CD14-positive monocyte (primary cell): ENCODE results near the gene MYCBP2. TPM values are rescaled to one million over a fixed set of nuclear protein-coding genes. Genes with fewer than 3 reads are reported as not detected.
A peak's percentile ranks its signal among the peaks of the same experiment; 100 is the strongest.

Experiments
- DNase-seq, 3 donors: peaks; one replicate each; pipeline ENCODE4 v3.0.0-alpha.2; 2011 to 2022
- H2AFZ ChIP-seq: 2 replicates; pipeline ENCODE4 v1.6.0; 2012; ENCODE audit warnings: mild to moderate bottlenecking, low read depth, low read length, inconsistent platforms; ENCODE audit not compliant: insufficient read depth, poor library complexity, severe bottlenecking
- H3K27ac ChIP-seq, 2 donors: 1 replicate in 1 of 2; 2 replicates in 1 of 2; pipeline ENCODE4 v1.5.1; 2012 to 2013; ENCODE audit warnings: low read length in 2 of 2, control low read depth in 1 of 2, inconsistent platforms in 1 of 2, low read depth in 1 of 2, mild to moderate bottlenecking in 1 of 2
- H3K27me3 ChIP-seq, 2 donors: one replicate each; pipeline versions ENCODE4 v1.6.0 to v1.6.1; 2011 to 2013; ENCODE audit warnings: low read length in 2 of 2; ENCODE audit not compliant: control insufficient read depth in 2 of 2, insufficient read depth in 2 of 2
- H3K36me3 ChIP-seq, 2 donors: replicated peaks in 1 of 2; 1 replicate in 1 of 2; 2 replicates in 1 of 2; pipeline versions ENCODE4 v1.5.1 to v1.6.1; 2012 to 2013; ENCODE audit warnings: low read length in 2 of 2, control low read depth in 1 of 2, inconsistent platforms in 1 of 2, mild to moderate bottlenecking in 1 of 2; ENCODE audit not compliant: insufficient read depth in 2 of 2, control insufficient read depth in 1 of 2
- H3K4me1 ChIP-seq, 2 donors: 1 replicate in 1 of 2; 2 replicates in 1 of 2; pipeline versions ENCODE4 v1.5.1 to v1.6.1; 2012 to 2013; ENCODE audit warnings: low read length in 2 of 2, control low read depth in 1 of 2, inconsistent platforms in 1 of 2, mild to moderate bottlenecking in 1 of 2, moderate library complexity in 1 of 2; ENCODE audit not compliant: insufficient read depth in 2 of 2, control insufficient read depth in 1 of 2
- H3K4me2 ChIP-seq: replicated peaks from 2 replicates; pipeline ENCODE3; 2012; ENCODE audit warnings: low read length, moderate library complexity, mild to moderate bottlenecking; ENCODE audit not compliant: poor library complexity, severe bottlenecking; ENCODE audit errors: extremely low read depth
- H3K4me3 ChIP-seq, 3 experiments: fragments of 200-600 bp in 1 of 3; sonication (generic) in 1 of 3; replicated peaks in 1 of 3; 1 replicate in 2 of 3; 2 replicates in 1 of 3; pipeline ENCODE4 v1.5.1; 2011 to 2013; ENCODE audit warnings: low read length in 3 of 3, mild to moderate bottlenecking in 3 of 3, control low read depth in 2 of 3, low read depth in 2 of 3, inconsistent platforms in 1 of 3, moderate library complexity in 1 of 3
- H3K79me2 ChIP-seq: 2 replicates; pipeline ENCODE4 v1.6.0; 2012; ENCODE audit warnings: mild to moderate bottlenecking, control low read depth, inconsistent platforms, low read length, moderate library complexity; ENCODE audit not compliant: insufficient read depth
- H3K9ac ChIP-seq: 2 replicates; pipeline ENCODE4 v1.6.0; 2017; ENCODE audit warnings: low read length, mild to moderate bottlenecking; ENCODE audit not compliant: insufficient read depth, poor library complexity, severe bottlenecking
- H3K9me3 ChIP-seq, 2 donors: replicated peaks in 1 of 2; 1 replicate in 1 of 2; 2 replicates in 1 of 2; pipeline versions ENCODE4 v1.5.1 to v1.6.1; 2012 to 2013; ENCODE audit warnings: low read length in 2 of 2, control low read depth in 1 of 2; ENCODE audit not compliant: control insufficient read depth in 1 of 2, insufficient read depth in 1 of 2
- H4K20me1 ChIP-seq: 2 replicates; pipeline ENCODE4 v1.6.0; 2012; ENCODE audit warnings: mild to moderate bottlenecking, low read length, control low read depth, moderate library complexity; ENCODE audit not compliant: insufficient read depth
- H3K27ac Mint-ChIP-seq, 7 donors: one replicate each; pipeline ENCODE4 v1.8.0; 2020; ENCODE audit warnings: mild to moderate bottlenecking in 7 of 7, mixed read lengths in 7 of 7, moderate library complexity in 6 of 7, inconsistent platforms in 2 of 7
- H3K27me3 Mint-ChIP-seq, 3 donors: one replicate each; pipeline ENCODE4 v1.8.0; 2021 to 2022; ENCODE audit warnings: low read depth in 3 of 3, mild to moderate bottlenecking in 3 of 3, mixed read lengths in 3 of 3, moderate library complexity in 3 of 3, inconsistent platforms in 1 of 3
- H3K36me3 Mint-ChIP-seq, 2 donors: one replicate each; pipeline ENCODE4 v1.8.0; 2020; ENCODE audit warnings: mixed read lengths in 2 of 2, inconsistent platforms in 1 of 2, mild to moderate bottlenecking in 1 of 2
- H3K4me1 Mint-ChIP-seq: one replicate; pipeline ENCODE4 v1.8.0; 2020; ENCODE audit warnings: mild to moderate bottlenecking, mixed read lengths
- H3K4me3 Mint-ChIP-seq, 2 donors: one replicate each; pipeline ENCODE4 v1.8.0; 2020; ENCODE audit warnings: mild to moderate bottlenecking in 2 of 2, mixed read lengths in 2 of 2, moderate library complexity in 1 of 2
- H3K9me3 Mint-ChIP-seq, 7 donors: one replicate each; pipeline ENCODE4 v1.8.0; 2020 to 2022; ENCODE audit warnings: mixed read lengths in 7 of 7, mild to moderate bottlenecking in 6 of 7, moderate library complexity in 6 of 7, inconsistent platforms in 2 of 7
- WGBS: methylation state at CpG from one replicate; pipeline ENCODE4 v1.1.5; 2013; ENCODE audit warnings: missing lambda C conversion rate; ENCODE audit not compliant: insufficient coverage; 5-methylcytosine and 5-hydroxymethylcytosine counted together
- intact Hi-C, 2 donors: fragments of 100-400 bp; cut with micrococcal nuclease; formaldehyde crosslinking; loops; one replicate each; pipeline versions ENCODE4 v1.15.0 to v1.15.1; 2023
- polyA plus RNA-seq, 3 donors: library from polyadenylated mRNA; depleted of rRNA in 1 of 3; unstranded in 2 of 3; stranded (reverse) in 1 of 3; fragments of 300-500 nt in 2 of 3; fragments of >200 nt in 1 of 3; fragmentation: Illumina TruSeq in 2 of 3; gene quantifications; 1 replicate in 2 of 3; 2 replicates in 1 of 3; pipeline ENCODE4 v1.2.3, GENCODE V29; 2012 to 2021
- TF ChIP-seq, protein P1 (sequence below): fragments of 200-600 bp; IDR thresholded peaks from one replicate; pipeline ENCODE4 v1.8.0; 2022; ENCODE audit warnings: antibody characterized with exemption, mild to moderate bottlenecking

Gene MYCBP2
- polyA plus RNA-seq, 3 donors, result 7.6 to 51.5 (median 14.4) TPM

GRCh38 chr13:77067519-77067918 is 259.4 kb downstream of the MYCBP2 start:
- 100% methylated on average over 1 of the region's 2 CpGs for WGBS
- H3K36me3 Mint-ChIP-seq, result peaks cover 55 to 65% of the 10 kb centered on the region in 2 donors
- H3K27ac ChIP-seq, result peak overlapping the region in 1 of 2 donors; percentile 39

DNA sequence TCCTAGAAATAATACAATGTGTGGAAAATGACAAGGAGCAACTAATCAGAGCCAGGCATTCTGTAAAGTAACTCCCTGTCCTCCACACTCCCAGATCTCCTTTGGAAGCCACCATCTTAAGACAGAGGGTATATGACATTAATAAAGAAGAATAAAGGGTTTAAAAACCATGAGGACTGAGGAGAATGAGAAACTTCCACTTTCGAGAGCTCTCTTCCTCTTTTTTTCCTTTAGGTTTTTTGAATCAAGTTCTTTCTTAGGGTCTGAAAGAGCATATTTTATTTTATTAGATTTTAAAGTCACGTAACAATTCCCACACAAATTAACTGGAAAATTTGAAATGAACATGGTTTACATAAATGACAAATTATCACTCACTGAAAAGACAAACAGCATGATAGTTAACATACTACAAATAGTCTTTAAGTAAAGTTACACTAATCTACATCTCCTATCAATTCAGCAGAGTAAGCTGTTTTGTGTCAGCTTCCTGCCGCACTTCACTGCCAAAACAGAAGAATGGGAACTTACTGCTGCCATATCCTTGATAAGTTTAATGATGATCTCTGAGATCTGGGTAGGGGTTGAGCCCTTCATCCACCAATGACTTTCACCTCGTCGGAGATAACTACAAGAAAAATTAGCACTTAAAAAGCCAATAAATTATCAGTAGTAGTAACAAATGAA is 261.3 kb downstream of the MYCBP2 start:
- no peaks in the 10 kb centered on the region for H3K9me3 ChIP-seq
- H3K27ac Mint-ChIP-seq, result peak overlapping the region; percentile 56 to 95 (median 89)
- H3K36me3 ChIP-seq, result peaks cover 66 to 76% of the 10 kb centered on the region in 2 donors
- H3K4me3 Mint-ChIP-seq, result peak overlapping the region in 1 of 2 donors; percentile 5
- H3K27ac ChIP-seq, result peak overlapping the region in 1 of 2 donors; percentile 75
- H4K20me1 ChIP-seq, result no peaks in the 10 kb centered on the region
- peaks cover 0 to 2% (median 0%) of the 10 kb centered on the region in 7 donors for H3K9me3 Mint-ChIP-seq
- H3K27me3 ChIP-seq, result no peaks in the 10 kb centered on the region
- intact Hi-C loops, result no loop called here
- H3K27me3 Mint-ChIP-seq, result no peaks in the 10 kb centered on the region
- peak overlapping the region in 1 of 3 experiments; percentile 22 for H3K4me3 ChIP-seq
- peak overlapping the region; percentile 57 for H2AFZ ChIP-seq
- peak in 2 of 3 donors; percentile 14 to 41 for DNase-seq
- peaks cover 31% of the 10 kb centered on the region for H3K4me1 Mint-ChIP-seq
- peaks cover 60 to 65% of the 10 kb centered on the region in 2 donors for H3K36me3 Mint-ChIP-seq
- peak overlapping the region; percentile 58 for H3K4me2 ChIP-seq
- TF ChIP-seq, protein P1, sequence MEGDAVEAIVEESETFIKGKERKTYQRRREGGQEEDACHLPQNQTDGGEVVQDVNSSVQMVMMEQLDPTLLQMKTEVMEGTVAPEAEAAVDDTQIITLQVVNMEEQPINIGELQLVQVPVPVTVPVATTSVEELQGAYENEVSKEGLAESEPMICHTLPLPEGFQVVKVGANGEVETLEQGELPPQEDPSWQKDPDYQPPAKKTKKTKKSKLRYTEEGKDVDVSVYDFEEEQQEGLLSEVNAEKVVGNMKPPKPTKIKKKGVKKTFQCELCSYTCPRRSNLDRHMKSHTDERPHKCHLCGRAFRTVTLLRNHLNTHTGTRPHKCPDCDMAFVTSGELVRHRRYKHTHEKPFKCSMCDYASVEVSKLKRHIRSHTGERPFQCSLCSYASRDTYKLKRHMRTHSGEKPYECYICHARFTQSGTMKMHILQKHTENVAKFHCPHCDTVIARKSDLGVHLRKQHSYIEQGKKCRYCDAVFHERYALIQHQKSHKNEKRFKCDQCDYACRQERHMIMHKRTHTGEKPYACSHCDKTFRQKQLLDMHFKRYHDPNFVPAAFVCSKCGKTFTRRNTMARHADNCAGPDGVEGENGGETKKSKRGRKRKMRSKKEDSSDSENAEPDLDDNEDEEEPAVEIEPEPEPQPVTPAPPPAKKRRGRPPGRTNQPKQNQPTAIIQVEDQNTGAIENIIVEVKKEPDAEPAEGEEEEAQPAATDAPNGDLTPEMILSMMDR, result no peak
- no peak overlapping the region for H3K9ac ChIP-seq
- peaks cover 22 to 35% of the 10 kb centered on the region in 2 donors for H3K4me1 ChIP-seq
- no CpG with 5 or more reads among the region's 5 CpGs for WGBS
- H3K79me2 ChIP-seq, result peaks cover 5% of the 10 kb centered on the region

More at GRCh38 chr13:77067519-77067918, 259.4 kb downstream of the MYCBP2 start:
- H3K27ac Mint-ChIP-seq, result peak overlapping the region in 2 of 7 donors; percentile 38 to 56
- no peaks in the 10 kb centered on the region for H3K27me3 Mint-ChIP-seq
- no peaks in the 10 kb centered on the region for H3K27me3 ChIP-seq
- no peaks in the 10 kb centered on the region for H3K9me3 ChIP-seq
- peaks cover 28% of the 10 kb centered on the region for H3K4me1 Mint-ChIP-seq
- TF ChIP-seq, protein P1, result no peak
- H3K9me3 Mint-ChIP-seq, result peaks cover 0 to 2% (median 0%) of the 10 kb centered on the region in 7 donors
- H3K9ac ChIP-seq, result no peak overlapping the region
- H3K4me2 ChIP-seq, result no peak overlapping the region
- H3K79me2 ChIP-seq, result peaks cover 5% of the 10 kb centered on the region
- H3K36me3 ChIP-seq, result peaks cover 59 to 73% of the 10 kb centered on the region in 2 donors
- peaks cover 22 to 35% of the 10 kb centered on the region in 2 donors for H3K4me1 ChIP-seq
- intact Hi-C loops, result no loop called here
- DNase-seq, result no peak
- no peak overlapping the region for H3K4me3 Mint-ChIP-seq
- H3K4me3 ChIP-seq, result no peak overlapping the region
- no peak overlapping the region for H2AFZ ChIP-seq
- no peaks in the 10 kb centered on the region for H4K20me1 ChIP-seq
